ENCODE data around the gene TCFL5. TPM values are rescaled to one million over a fixed set of nuclear protein-coding genes. Genes with fewer than 3 reads are reported as not detected.

TCFL5 gene
- total RNA-seq, result 1 to 10 TPM; 4.4 to 4.9 TPM

GRCh38 chr20:62861726-62862336 lies at the start of gene TCFL5:
Gene TCFL5, minus strand, starts transcription at chr20:62861822. Its CDS starts 152 bp downstream, at chr20:62861670.
- no peaks in the 10 kb centered on the region for H3K9me3 Mint-ChIP-seq
- peak within 1 kb of the TSS; percentile 20 for H3K27ac Mint-ChIP-seq
- H3K4me3 Mint-ChIP-seq, result peak within 1 kb of the TSS; percentile 52 to 76
- no peaks in the 10 kb centered on the region for H3K36me3 Mint-ChIP-seq (ENCODE audit: insufficient read depth in 2 of 2)
- ATAC-seq (replicated peaks in 1 of 2), result peak; percentile 89 to 92
- H3K4me1 Mint-ChIP-seq (ENCODE audit: low read depth), result peaks cover 15% of the 10 kb centered on the region
- no peaks in the 10 kb centered on the region for H3K27me3 Mint-ChIP-seq (ENCODE audit: low read depth)
- peak; percentile 90 to 98 for DNase-seq

- peaks cover 6 to 40% of the 10 kb centered on the region in 2 donors for H3K36me3 Mint-ChIP-seq (ENCODE audit: insufficient read depth in 2 of 2)
- H3K27ac Mint-ChIP-seq, result no peak overlapping the region
- DNase-seq (no peak), ATAC-seq (replicated peaks in 1 of 2) (no peak)
- H3K4me1 Mint-ChIP-seq (ENCODE audit: low read depth), result peaks cover 47% of the 10 kb centered on the region
- no peak overlapping the region for H3K4me3 Mint-ChIP-seq
- no peaks in the 10 kb centered on the region for H3K27me3 Mint-ChIP-seq (ENCODE audit: low read depth)
- no peaks in the 10 kb centered on the region for H3K9me3 Mint-ChIP-seq
Observed at GRCh38 chr20:62910777-62911497, 49.3 kb upstream of the TCFL5 start.

- H3K27me3 Mint-ChIP-seq (ENCODE audit: low read depth), result no peaks in the 10 kb centered on the region
- no peak overlapping the region for H3K27ac Mint-ChIP-seq
- H3K36me3 Mint-ChIP-seq (ENCODE audit: insufficient read depth in 2 of 2), result peaks cover 10 to 43% of the 10 kb centered on the region in 2 donors
- no peak overlapping the region for H3K4me3 Mint-ChIP-seq
- H3K4me1 Mint-ChIP-seq (ENCODE audit: low read depth), result peaks cover 44% of the 10 kb centered on the region
- ATAC-seq (replicated peaks in 1 of 2), result no peak
- H3K9me3 Mint-ChIP-seq, result no peaks in the 10 kb centered on the region
- DNase-seq, result no peak
Observed at GRCh38 chr20:62910217-62910766, 48.7 kb upstream of the TCFL5 start.

GRCh38 chr20:62908971-62909791 lies 47.6 kb upstream of the TCFL5 start:
- Mint-ChIP-seq H3K27ac (no peak overlapping the region), H3K36me3 (ENCODE audit: insufficient read depth in 2 of 2) (peaks cover 13 to 46% of the 10 kb centered on the region in 2 donors)

DNA sequence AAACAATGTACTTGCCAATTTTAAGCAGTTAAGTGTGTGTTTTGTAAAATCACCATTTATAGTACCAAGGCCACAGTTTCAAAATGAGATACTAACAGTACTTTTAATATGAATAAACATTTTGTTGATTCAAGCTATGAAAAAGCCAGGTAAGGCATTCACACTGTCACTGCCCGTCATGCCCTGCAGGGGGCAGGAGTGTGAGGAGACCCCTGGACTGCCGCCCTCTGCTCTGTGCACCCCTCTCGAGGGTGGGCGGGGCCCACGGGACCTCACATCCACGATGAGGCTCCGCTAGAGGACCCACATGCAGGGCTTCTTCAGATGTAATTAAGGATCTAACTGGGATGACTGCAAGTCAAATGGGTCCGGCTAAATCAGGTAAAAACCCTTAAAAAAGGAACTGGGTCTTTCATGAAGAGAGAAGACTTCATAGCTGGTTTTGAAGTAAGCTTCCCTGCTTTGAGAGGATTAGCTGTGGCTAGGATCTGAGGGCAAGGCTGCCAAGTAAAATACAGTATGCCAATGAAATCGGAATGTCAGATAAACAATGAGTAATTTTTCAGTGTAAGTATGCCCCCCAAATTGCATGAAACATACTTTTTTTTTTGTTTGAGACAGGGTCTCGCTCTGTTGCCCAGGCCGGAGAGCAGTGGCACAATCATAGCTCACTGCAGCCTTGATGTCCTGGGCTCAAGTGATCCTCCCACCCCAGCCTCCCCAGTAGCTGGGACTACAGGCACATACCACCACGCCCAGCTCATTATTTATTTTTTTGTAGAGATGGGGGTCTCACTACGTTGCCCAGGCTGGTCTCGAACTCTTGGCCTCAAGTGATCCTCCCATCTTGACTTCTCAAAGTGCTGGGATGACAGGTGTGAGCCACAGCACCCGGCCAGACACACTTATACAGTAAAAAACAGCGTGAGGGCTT lies 46.0 kb upstream of the TCFL5 start:
- peak; percentile 69 to 75 for ATAC-seq (replicated peaks in 1 of 2)
- Mint-ChIP-seq H3K27ac (peak overlapping the region; percentile 27), H3K9me3 (no peaks in the 10 kb centered on the region), H3K4me3 (no peak overlapping the region), H3K36me3 (ENCODE audit: insufficient read depth in 2 of 2) (peaks cover 16 to 46% of the 10 kb centered on the region in 2 donors), H3K4me1 (ENCODE audit: low read depth) (peaks cover 51% of the 10 kb centered on the region), H3K27me3 (ENCODE audit: low read depth) (no peaks in the 10 kb centered on the region)
- peak; percentile 56 to 62 for DNase-seq

More at GRCh38 chr20:62908971-62909791, 47.6 kb upstream of the TCFL5 start:
- DNase-seq (no peak), ATAC-seq (replicated peaks in 1 of 2) (no peak)
- no peaks in the 10 kb centered on the region for H3K27me3 Mint-ChIP-seq (ENCODE audit: low read depth)
- H3K4me1 Mint-ChIP-seq (ENCODE audit: low read depth), result peaks cover 43% of the 10 kb centered on the region
- no peak overlapping the region for H3K4me3 Mint-ChIP-seq
- no peaks in the 10 kb centered on the region for H3K9me3 Mint-ChIP-seq

DNA sequence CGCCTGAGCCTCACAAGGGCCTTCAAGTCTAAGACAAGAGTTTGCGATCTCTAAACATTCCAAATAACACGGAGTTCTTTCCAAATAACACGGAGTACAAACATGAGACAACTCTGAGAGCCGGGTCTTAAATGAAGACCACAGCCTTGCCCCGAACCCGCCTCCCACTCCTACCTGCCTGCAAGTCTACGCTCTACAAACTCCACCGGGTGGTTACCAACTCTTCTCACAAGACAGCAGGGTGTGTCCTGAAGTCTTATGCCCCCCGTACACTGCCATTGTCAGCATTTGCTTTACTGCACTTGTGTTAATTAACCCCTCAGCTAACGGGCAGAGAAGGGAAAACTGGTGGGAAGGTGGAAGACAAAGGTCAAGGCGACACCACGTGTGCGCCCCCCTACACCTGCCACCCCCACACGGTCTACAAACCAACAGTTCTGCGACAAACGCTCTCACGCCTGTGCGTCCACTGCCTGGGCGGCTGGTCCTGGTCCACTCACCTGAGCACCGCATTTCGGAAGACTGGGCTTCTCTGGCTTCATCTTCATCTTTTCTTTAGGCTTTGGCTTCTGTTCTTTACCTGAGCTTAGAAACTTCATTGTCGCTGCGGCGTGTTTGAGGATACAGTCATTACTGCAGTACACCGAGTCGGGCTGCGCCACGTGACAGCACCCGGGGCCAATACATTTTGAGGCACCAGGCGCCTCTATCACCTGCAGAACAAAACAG lies 45.2 kb upstream of the TCFL5 start:
- Mint-ChIP-seq H3K4me1 (ENCODE audit: low read depth) (peaks cover 59% of the 10 kb centered on the region), H3K36me3 (ENCODE audit: insufficient read depth in 2 of 2) (peaks cover 17 to 48% of the 10 kb centered on the region in 2 donors), H3K4me3 (no peak overlapping the region), H3K27me3 (ENCODE audit: low read depth) (no peaks in the 10 kb centered on the region), H3K9me3 (no peaks in the 10 kb centered on the region), H3K27ac (peak overlapping the region; percentile 27)
- DNase-seq (no peak), ATAC-seq (replicated peaks in 1 of 2) (no peak)

DNA sequence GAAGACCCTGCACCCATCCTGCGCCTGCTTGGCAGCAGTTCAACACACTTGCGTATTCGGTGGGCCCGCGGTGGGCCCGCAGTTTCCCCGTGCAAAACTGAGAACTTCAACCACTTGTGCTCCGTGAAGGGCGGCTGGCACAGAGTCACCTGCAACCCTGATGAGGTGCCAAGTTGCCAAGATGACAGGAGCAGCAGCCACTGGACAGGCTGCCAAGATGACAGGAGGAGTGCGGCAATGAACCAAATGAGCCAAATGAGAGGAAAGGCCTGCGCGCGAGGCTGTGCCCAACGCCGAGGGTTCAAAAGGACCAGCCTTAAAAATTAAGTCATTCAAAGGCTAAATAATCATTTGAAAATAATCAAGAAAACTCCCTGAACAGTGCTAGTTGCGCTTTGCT lies 44.6 kb upstream of the TCFL5 start:
- Mint-ChIP-seq H3K27me3 (ENCODE audit: low read depth) (no peaks in the 10 kb centered on the region), H3K4me1 (ENCODE audit: low read depth) (peaks cover 61% of the 10 kb centered on the region), H3K36me3 (ENCODE audit: insufficient read depth in 2 of 2) (peaks cover 17 to 46% of the 10 kb centered on the region in 2 donors), H3K4me3 (no peak overlapping the region), H3K9me3 (no peaks in the 10 kb centered on the region), H3K27ac (no peak overlapping the region)
- ATAC-seq (replicated peaks in 1 of 2) (no peak), DNase-seq (no peak)

DNA sequence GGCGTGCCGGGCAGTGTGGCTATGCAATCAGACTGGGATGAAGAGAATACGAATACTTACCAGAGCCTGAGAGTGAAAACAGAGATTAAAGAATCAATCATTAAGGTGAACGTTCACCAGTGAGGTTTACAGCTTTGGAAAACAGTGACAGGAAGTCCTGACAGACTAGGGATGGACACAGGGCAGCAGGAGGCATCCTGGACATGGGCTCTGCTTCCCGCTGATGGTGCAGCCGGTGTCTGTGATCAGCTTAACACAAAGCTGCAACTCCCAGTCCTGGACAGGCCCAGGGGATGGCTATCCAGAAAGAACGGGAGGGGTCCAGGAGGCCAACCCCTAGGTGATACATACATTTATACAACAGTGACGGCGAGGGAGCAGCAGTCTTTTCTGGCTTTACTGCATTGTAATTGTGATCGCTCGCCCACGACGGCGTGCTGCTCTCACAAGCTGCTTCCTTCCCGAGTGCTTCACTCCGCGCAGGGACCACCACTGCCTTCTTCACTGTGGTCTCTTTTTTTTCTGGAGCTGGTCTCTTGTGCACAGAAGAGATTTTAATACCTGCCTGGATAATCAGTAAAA lies 44.0 kb upstream of the TCFL5 start:
- no peak for ATAC-seq (replicated peaks in 1 of 2)
- no peaks in the 10 kb centered on the region for H3K27me3 Mint-ChIP-seq (ENCODE audit: low read depth)
- peaks cover 17 to 41% of the 10 kb centered on the region in 2 donors for H3K36me3 Mint-ChIP-seq (ENCODE audit: insufficient read depth in 2 of 2)
- H3K27ac Mint-ChIP-seq, result no peak overlapping the region
- no peaks in the 10 kb centered on the region for H3K9me3 Mint-ChIP-seq
- DNase-seq, result no peak
- H3K4me3 Mint-ChIP-seq, result no peak overlapping the region
- peaks cover 65% of the 10 kb centered on the region for H3K4me1 Mint-ChIP-seq (ENCODE audit: low read depth)

DNA sequence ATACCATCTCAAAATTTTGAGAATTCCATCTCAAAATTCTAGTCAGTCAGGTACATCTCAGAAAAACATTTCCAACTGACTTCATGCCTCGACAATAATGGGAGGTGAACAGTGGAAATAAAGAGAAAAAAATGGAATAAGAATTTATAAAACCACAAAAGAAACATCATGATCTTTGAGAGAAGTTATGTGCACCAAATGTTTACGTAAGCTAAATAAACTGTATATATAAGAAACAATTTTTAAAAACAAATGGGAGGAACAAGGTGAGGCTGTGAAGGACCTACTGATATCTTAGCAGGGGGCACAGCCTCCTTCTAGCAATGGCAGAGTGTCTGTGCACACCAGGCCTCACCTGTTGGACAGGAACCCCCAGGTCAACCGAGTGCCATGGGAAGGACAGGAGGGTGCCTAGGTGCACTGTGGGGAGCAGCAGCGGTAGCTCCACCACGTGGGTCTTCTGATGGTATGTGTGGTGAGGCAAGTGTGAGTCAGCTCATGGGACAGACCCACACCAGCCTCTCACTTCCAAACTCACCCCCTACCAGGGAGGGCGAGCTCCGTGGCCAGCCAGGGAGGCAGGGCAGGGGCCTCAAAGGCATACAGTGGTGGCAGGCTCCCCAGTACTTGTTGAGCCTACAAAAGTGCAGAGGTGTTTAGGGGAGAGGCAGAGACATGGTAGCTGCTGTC lies 41.4 kb upstream of the TCFL5 start:
- no peaks in the 10 kb centered on the region for H3K9me3 Mint-ChIP-seq
- H3K27me3 Mint-ChIP-seq (ENCODE audit: low read depth), result no peaks in the 10 kb centered on the region
- H3K4me3 Mint-ChIP-seq, result no peak overlapping the region
- ATAC-seq (replicated peaks in 1 of 2) (peak; percentile 32 to 51), DNase-seq (peak in 1 of 2 donors; percentile 48)
- peaks cover 15 to 35% of the 10 kb centered on the region in 2 donors for H3K36me3 Mint-ChIP-seq (ENCODE audit: insufficient read depth in 2 of 2)
- H3K27ac Mint-ChIP-seq, result peak overlapping the region; percentile 79
- peaks cover 80% of the 10 kb centered on the region for H3K4me1 Mint-ChIP-seq (ENCODE audit: low read depth)

DNA sequence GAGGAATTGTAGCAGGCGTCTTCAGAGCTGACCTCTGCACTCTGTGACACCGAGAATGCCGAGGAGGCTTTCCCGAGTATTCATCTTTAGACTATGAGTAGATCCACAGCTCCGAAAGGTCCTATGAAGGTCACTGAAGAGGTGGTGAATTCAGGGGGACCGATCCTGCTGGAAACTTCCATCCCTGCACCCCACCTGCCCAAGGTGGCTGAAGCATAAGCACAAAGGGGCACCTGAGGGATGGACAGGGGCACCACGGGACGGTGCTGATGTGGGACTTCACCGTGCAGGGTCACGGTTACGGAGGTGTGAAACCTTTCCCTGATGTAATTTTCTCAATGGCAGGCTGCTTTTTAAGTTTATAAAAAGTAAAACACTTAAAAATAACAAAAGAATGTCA lies 40.3 kb upstream of the TCFL5 start:
- Mint-ChIP-seq H3K27ac (peak overlapping the region; percentile 57), H3K9me3 (no peaks in the 10 kb centered on the region), H3K27me3 (ENCODE audit: low read depth) (no peaks in the 10 kb centered on the region), H3K4me1 (ENCODE audit: low read depth) (peaks cover 72% of the 10 kb centered on the region), H3K4me3 (no peak overlapping the region), H3K36me3 (ENCODE audit: insufficient read depth in 2 of 2) (peaks cover 13 to 31% of the 10 kb centered on the region in 2 donors)
- no peak for DNase-seq
- ATAC-seq (replicated peaks in 1 of 2), result no peak

Data from activated T-cell treated with anti-CD3 and anti-CD28 coated beads, Interleukin-2, amount 50 U/mL, for 72 hours (primary cell).